HG02623 (cell line): ENCODE data around the gene AMPH.
"Not testable (repeated sequence)": the region's sequence is repeated elsewhere in the genome, so short reads cannot be mapped to it uniquely, and the experiment has no call there.

Source experiments
- ATAC-seq: cut with Tn5 transposase; IDR thresholded peaks from one replicate; pipeline ENCODE4 v1.9.1; 2021; ENCODE audit warnings: moderate library complexity; ENCODE audit not compliant: unreplicated experiment

AMPH gene

DNA sequence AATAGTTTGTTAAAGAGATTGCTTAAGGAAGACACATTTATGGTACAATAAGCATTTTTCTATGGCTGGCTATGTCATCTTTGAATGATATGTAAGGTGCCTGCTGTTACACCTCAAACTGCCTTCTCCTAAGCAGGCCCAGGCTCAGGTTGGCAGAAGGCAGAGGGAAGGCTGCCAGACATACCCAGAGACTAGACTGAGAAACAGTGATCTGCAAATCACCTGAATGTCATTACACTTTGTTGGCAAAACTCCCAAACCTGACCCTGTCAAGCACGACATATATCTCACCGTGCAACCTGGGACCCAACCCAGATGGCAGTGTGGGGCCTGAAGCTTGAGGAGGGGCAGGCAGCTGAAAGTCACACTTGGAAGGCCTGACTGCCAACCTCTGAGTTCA lies 221.1 kb downstream of the AMPH start:
- ATAC-seq = no peak

DNA sequence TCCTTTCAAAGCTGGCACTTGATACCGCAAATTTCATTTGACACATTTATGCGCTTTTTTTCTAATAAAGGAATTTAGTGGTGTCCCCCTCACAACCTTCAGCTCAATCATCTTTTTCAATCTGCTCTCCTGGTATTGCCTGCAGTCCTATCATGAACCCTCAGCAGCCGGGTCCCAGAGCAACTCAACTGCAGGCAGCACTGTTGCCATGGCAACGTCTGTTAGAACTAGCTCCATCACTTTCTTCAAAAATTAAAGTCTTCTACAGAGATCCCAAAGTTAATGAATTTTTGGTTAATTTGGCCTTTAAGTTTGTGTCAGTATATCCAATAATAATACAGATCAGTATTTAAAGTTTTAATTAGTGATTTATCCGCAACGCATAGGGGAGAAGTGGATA lies 221.6 kb downstream of the AMPH start:
- ATAC-seq = no peak

DNA sequence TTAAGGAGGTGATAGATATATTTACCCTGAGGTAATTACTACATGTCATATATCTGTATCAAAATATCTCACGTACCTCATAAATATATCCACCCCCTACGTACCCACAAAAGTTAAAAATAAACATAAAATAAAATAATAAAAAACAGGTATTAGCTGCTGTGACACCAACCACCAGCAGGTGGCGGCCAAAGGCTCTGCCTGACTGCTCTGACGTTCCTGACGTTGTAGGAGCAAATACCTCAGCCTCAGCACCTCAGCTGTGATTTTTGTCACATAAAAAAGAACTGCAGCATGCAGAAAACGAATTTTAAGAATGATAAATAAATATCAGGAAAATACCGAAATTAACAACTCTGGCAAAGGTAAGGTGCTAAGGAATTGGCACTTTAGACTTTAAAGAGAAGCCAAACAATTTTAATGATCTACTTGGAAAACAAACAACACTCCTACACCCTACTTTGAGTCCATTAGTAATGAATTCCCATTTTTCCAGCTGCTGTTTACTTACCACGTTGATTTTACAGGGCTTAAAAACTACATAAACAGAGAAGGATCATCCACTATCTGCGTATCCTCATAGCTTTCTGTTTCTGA lies 232.3 kb downstream of the AMPH start:
- ATAC-seq = no peak

- ATAC-seq = no peak
These were observed 234.3 kb downstream of the AMPH start for GRCh38 chr7:38396852-38397251.

DNA sequence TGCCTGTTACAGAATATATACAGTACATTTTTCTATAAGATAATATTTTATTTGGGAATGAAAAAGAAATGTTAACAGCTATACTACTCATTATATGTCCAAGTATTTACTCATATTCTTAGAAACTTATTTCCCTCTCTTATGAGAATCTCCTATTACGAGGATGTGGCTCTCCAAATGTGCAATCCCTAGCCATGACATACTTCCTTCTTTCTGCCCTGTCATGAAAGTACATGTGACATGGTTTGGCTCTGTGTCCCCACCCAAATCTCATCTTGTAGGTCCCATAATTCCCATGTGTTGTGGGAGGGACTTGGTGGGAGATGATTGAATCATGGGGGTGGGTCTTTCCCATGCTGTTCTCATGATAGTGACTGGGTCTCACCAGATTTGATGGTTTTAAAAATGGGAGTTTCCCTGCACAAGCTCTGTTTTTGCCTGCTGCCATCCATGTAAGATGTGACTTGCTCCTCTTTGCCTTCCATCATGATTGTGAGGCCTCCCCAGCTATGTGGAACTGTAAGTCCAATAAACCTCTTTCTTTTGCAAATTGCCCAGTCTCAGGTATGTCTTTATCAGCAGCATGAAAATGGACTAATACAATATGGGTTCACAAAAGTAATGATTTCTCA lies 235.1 kb downstream of the AMPH start:
- ATAC-seq = not testable (repeated sequence)

- ATAC-seq = no peak
These were observed 236.5 kb downstream of the AMPH start for GRCh38 chr7:38394660-38395059.

DNA sequence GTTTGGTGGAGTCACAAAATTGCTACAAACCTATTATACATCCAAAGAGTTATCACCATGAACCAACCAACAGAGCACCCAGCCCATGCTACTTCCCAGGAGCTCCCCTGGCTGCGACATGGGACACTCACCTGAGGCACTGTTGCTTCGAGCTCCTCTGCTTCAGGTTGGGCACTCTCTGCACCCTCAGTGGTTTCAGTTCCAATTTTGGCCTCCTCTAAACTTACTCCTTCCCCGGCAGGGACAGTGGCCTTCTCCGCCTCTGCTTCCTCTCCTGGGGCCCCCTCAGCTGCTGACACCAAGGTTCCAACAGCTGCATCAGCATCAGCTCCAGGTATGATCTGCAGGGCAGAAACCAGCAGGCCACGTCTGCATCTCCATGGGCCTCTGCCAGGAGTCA lies 237.3 kb downstream of the AMPH start:
- peak; percentile 81 for ATAC-seq

- ATAC-seq = no peak
These were observed 239.4 kb downstream of the AMPH start for GRCh38 chr7:38391751-38392150.

GRCh38 chr7:38385682-38386081 lies 245.5 kb downstream of the AMPH start:
- ATAC-seq = no peak

- no peak for ATAC-seq
These were observed 247.9 kb downstream of the AMPH start for GRCh38 chr7:38383281-38383680.

DNA sequence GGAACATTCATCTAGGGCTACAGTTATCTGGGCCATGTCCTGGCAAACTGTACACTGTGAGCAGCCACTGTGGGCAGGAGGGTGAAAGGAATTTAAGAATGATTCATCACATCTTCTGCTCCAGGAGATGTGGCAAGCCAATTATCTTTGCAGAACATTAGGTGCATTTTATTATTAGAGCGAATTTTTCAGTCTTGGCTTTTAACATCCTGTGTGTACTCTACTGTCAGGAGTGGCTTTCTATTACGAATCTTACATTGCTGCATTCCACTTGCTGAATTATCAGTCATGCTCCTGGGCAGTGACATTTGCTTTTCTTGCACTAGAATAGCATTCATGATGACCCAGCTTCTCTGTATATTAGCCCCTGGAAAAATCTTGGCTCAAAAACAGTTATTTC lies 248.5 kb downstream of the AMPH start:
- ATAC-seq = no peak

- ATAC-seq = no peak
These were observed 255.7 kb downstream of the AMPH start for GRCh38 chr7:38375453-38375852.

DNA sequence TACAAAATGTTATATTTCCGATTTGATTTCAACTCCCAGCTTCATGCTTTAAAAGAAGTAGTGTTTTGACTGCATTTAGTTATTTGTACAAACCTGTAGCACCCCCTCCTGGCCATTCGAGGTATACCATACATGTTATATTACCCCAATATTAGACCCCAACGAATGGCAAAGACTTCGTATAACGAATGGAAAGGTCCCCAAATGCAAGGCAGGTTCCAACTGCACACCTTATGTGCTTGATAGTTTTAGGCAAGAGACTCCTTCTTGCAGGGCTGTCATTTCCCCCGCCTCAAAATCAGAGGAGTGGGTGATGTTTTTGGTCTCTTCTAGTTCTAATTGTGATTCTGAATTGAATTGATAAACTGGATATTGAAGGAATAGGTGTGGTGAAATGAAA lies 256.7 kb downstream of the AMPH start:
- ATAC-seq = no peak

- ATAC-seq = no peak
These were observed 258.0 kb downstream of the AMPH start for GRCh38 chr7:38373155-38373554.

GRCh38 chr7:38372290-38372689 lies 258.9 kb downstream of the AMPH start:
- no peak for ATAC-seq

GRCh38 chr7:38369816-38370493 lies 261.2 kb downstream of the AMPH start:
- peak; percentile 62 for ATAC-seq

GRCh38 chr7:38368191-38368605 lies 263.0 kb downstream of the AMPH start:
- ATAC-seq = peak; percentile 60

GRCh38 chr7:38367301-38367890 lies 263.8 kb downstream of the AMPH start:
- ATAC-seq = peak; percentile 56

- ATAC-seq = peak; percentile 25
These were observed 267.8 kb downstream of the AMPH start for GRCh38 chr7:38363379-38363778.

DNA sequence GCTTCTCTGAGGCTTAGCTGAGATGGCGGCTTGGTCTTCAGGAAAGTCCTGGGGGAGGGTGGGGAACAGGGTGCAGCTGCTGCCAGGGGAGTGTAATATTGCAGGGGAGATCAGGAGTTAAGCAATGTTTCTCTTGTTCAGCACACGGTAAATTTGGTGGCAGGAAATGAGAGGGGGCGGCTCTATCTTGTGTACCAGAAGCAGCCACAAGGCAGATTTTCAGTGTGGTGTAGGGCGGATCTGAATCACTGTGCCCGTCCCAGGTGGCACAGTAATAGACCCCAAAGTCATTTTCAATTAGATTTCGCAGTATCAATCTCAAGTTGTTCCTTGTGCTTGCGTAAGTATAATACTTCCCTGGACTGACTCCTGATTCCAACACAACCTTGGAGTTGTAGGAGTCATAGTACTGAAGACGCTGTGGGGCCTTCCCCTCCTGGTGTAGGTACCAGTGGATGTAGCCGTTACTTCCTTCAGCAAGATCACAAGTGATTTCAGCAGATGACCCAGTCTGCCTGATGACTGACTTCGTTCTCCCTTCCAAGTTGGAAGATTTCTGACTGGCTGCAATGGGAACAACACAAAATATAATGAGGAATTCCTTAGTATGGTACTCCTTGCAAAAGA lies 268.4 kb downstream of the AMPH start:
- peak; percentile 34 for ATAC-seq

DNA sequence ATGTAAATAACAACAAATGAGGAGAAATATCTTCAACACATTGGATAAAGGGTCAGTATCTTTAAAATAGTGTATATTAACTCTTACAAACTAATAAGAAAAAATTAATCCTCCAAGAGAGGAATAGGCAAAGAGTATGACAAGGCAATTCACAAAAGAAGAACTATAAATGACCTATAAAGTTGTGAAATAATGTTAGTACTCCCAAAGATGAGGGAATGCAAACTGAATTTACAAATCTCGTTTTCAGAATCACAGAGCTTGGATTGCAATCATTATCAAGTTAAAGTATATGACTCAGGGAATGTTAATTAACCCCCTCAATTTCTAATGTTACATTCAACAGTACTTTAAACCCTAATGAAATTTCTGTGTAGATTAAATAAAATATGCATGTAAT lies 270.4 kb downstream of the AMPH start:
- ATAC-seq = no peak
